Prostate gland (tissue), 2 donors: Measurements from ENCODE around the gene PPID.

Source experiments
- CTCF ChIP-seq, 4 experiments: fragments of 200-600 bp in 2 of 4; fragments of 450-650 bp in 2 of 4; sonication (generic) in 2 of 4; IDR thresholded peaks; 1 replicate in 3 of 4; 2 replicates in 1 of 4; pipeline ENCODE4 v1.5.1; 2016 to 2019; ENCODE audit warnings: antibody characterized with exemption in 4 of 4, mild to moderate bottlenecking in 2 of 4, moderate library complexity in 2 of 4
- POLR2A ChIP-seq: fragments of 450-650 bp; IDR thresholded peaks from one replicate; pipeline ENCODE4 v1.6.1; 2016; ENCODE audit warnings: antibody characterized with exemption, mild to moderate bottlenecking
- POLR2AphosphoS5 ChIP-seq: sonication (generic); formaldehyde crosslinking; IDR thresholded peaks from one replicate; pipeline ENCODE4 v1.6.1; 2017; ENCODE audit warnings: antibody characterized with exemption

GRCh38 chr4:158715802-158716201 lies 7.4 kb downstream of the PPID start:
- TF ChIP-seq POLR2A: no peak
- TF ChIP-seq CTCF (IDR thresholded peaks at IDR 0.05): no peak
- no peak for TF ChIP-seq POLR2AphosphoS5
